ENCODE measurements around the gene IRX4. TPM values are rescaled to one million over a fixed set of nuclear protein-coding genes. Genes with fewer than 3 reads are reported as not detected.
"Not testable (repeated sequence)": the region's sequence is repeated elsewhere in the genome, so short reads cannot be mapped to it uniquely, and the experiment has no call there.

The IRX4 gene
- total RNA-seq, 1 donor from 2014 or later = not detected

DNA sequence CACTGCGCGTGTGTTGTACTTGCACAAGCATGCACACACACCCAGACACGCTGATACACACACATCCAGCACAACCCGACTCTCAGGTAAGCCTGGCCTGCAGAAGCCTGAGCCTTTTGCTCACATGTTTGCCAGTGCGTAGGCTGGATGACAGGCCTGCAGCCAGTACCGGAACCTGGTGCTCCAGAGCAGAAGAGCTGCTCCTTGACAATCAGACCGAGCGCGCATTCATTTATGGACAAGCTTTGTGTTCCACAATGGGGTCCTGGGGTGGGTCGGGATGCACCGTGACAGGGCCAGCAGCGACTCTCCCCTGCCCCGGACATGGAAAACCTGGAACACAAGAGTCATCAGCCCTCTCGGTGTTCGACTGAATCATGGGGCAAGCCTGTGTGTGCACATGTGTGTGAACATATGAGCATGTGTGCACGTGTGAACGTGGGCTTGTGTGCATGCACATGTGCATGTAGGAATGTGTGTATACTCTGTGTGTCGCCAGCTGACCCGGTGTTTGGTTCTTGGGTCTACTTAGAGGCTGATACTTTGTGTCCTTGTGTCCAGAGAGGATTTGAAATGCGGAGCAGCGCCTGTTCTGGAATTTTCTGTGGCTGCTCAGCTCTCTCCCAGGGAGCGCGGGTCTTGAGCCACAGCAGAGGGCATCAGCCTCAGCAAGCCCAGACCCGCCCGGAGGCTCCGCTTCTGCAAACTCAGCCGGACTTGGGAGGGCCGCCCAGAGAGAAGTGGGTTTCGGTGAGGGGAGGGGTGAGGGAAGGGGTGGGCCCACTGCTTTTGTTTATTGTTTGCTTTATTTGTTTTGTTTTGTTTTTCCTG is 32.2 kb downstream of the IRX4 start:
- Mint-ChIP-seq H3K9me3 (no peaks in the 10 kb centered on the region), H3K27me3 (ENCODE audit: low read depth) (peaks cover 37% of the 10 kb centered on the region), H3K36me3 (ENCODE audit: low read depth) (no peaks in the 10 kb centered on the region), H3K4me1 (ENCODE audit: low read depth) (no peaks in the 10 kb centered on the region), H3K27ac (no peak overlapping the region), H3K4me3 (ENCODE audit: low read depth) (no peak overlapping the region)
- intact Hi-C loops (cut with micrococcal nuclease) = no loop called here
- DNase-seq (ENCODE audit: low spot score) = no peak

GRCh38 chr5:1847611-1848010 is 35.1 kb downstream of the IRX4 start:
- no peaks in the 10 kb centered on the region for H3K9me3 Mint-ChIP-seq
- H3K36me3 Mint-ChIP-seq (ENCODE audit: low read depth) = no peaks in the 10 kb centered on the region
- H3K4me1 Mint-ChIP-seq (ENCODE audit: low read depth) = no peaks in the 10 kb centered on the region
- H3K27ac Mint-ChIP-seq = no peak overlapping the region
- intact Hi-C loops (cut with micrococcal nuclease) = no loop called here
- DNase-seq (ENCODE audit: low spot score) = no peak
- peaks cover 29% of the 10 kb centered on the region for H3K27me3 Mint-ChIP-seq (ENCODE audit: low read depth)
- H3K4me3 Mint-ChIP-seq (ENCODE audit: low read depth) = no peak overlapping the region

DNA sequence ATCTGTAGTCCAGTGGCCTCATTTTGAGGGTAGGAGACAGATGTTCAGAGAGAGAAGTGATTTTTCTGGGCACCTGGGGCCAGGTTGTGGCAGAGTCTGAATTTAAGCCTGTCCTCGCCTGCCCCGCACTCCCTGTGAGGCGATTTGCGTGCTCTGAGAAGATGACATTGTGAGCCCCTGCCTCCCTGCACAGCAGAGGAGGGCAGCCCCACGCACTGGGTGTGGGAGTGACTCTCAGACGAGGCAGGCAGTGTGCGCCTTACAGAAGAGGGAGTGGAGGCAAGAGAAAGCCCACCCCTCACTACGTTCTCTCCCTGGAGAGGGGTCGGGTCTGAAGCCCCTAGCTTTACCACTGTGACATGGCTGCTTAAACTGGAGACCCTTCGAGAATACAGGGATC is 35.7 kb downstream of the IRX4 start:
- Mint-ChIP-seq H3K9me3 (no peaks in the 10 kb centered on the region), H3K4me1 (ENCODE audit: low read depth) (no peaks in the 10 kb centered on the region), H3K4me3 (ENCODE audit: low read depth) (no peak overlapping the region), H3K27ac (no peak overlapping the region), H3K27me3 (ENCODE audit: low read depth) (peaks cover 29% of the 10 kb centered on the region), H3K36me3 (ENCODE audit: low read depth) (no peaks in the 10 kb centered on the region)
- DNase-seq (ENCODE audit: low spot score) = no peak
- intact Hi-C loops (cut with micrococcal nuclease) = no loop called here

GRCh38 chr5:1846583-1846982 is 36.1 kb downstream of the IRX4 start:
- no peak for DNase-seq (ENCODE audit: low spot score)
- Mint-ChIP-seq H3K4me3 (ENCODE audit: low read depth) (no peak overlapping the region), H3K36me3 (ENCODE audit: low read depth) (no peaks in the 10 kb centered on the region), H3K9me3 (no peaks in the 10 kb centered on the region), H3K4me1 (ENCODE audit: low read depth) (no peaks in the 10 kb centered on the region), H3K27me3 (ENCODE audit: low read depth) (peaks cover 24% of the 10 kb centered on the region), H3K27ac (no peak overlapping the region)
- intact Hi-C loops (cut with micrococcal nuclease) = no loop called here

DNA sequence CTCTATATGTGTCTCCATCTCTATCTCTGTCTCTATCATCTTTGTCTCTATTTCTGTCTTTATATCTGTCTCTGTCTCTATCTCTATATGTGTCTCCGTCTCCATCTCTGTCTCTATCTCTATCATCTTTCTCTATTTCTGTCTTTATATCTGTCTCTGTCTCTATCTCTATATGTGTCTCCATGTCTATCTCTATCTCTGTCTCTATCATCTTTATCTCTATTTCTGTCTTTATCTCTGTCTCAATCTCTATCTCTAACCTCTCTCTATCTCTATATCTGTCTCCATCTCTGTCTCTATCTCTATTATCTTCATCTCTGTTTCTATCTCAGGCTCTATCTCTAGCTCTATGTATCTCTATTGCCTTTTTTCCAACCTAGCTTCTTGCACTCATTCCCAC is 37.0 kb downstream of the IRX4 start:
- intact Hi-C loops (cut with micrococcal nuclease) = no loop called here
- H3K4me1 Mint-ChIP-seq (ENCODE audit: low read depth) = no peaks in the 10 kb centered on the region

GRCh38 chr5:1844708-1845436 is 37.9 kb downstream of the IRX4 start:
- no peaks in the 10 kb centered on the region for H3K4me1 Mint-ChIP-seq (ENCODE audit: low read depth)
- no peak overlapping the region for H3K4me3 Mint-ChIP-seq (ENCODE audit: low read depth)
- H3K9me3 Mint-ChIP-seq = no peaks in the 10 kb centered on the region
- no peak for DNase-seq (ENCODE audit: low spot score)
- intact Hi-C loops (cut with micrococcal nuclease) = no loop called here
- no peak overlapping the region for H3K27ac Mint-ChIP-seq
- peaks cover 18% of the 10 kb centered on the region for H3K27me3 Mint-ChIP-seq (ENCODE audit: low read depth)
- H3K36me3 Mint-ChIP-seq (ENCODE audit: low read depth) = no peaks in the 10 kb centered on the region

More for the DNA sequence above, 37.0 kb downstream of the IRX4 start:
- no peaks in the 10 kb centered on the region for H3K9me3 Mint-ChIP-seq
- no peak overlapping the region for H3K27ac Mint-ChIP-seq
- H3K4me3 Mint-ChIP-seq (ENCODE audit: low read depth) = no peak overlapping the region
- DNase-seq (ENCODE audit: low spot score) = no peak
- H3K36me3 Mint-ChIP-seq (ENCODE audit: low read depth) = no peaks in the 10 kb centered on the region
- peaks cover 21% of the 10 kb centered on the region for H3K27me3 Mint-ChIP-seq (ENCODE audit: low read depth)

DNA sequence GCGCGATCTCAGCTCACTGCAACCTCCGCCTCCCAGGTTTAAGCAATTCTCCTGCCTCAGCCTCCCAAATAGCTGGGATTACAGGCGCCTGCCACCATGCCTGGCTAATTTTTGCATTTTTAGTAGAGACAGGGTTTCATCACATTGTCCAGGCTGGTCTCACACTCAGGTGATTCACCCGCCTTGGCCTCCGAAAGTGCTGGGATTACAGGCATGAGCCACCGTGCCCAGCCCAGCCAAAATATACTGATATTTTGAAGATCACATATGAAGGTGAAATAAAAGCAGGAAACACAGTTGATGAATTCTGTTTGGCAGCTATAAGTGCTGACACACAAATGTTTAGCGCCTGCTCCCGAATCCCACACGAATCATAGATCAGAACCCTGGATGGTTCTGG is 39.0 kb downstream of the IRX4 start:
- H3K4me1 Mint-ChIP-seq (ENCODE audit: low read depth); DNase-seq (ENCODE audit: low spot score); H3K9me3 Mint-ChIP-seq; H3K27ac Mint-ChIP-seq; H3K36me3 Mint-ChIP-seq (ENCODE audit: low read depth); intact Hi-C loops (cut with micrococcal nuclease); H3K4me3 Mint-ChIP-seq (ENCODE audit: low read depth): not testable (repeated sequence)
- H3K27me3 Mint-ChIP-seq (ENCODE audit: low read depth) = peaks cover 11% of the 10 kb centered on the region

DNA sequence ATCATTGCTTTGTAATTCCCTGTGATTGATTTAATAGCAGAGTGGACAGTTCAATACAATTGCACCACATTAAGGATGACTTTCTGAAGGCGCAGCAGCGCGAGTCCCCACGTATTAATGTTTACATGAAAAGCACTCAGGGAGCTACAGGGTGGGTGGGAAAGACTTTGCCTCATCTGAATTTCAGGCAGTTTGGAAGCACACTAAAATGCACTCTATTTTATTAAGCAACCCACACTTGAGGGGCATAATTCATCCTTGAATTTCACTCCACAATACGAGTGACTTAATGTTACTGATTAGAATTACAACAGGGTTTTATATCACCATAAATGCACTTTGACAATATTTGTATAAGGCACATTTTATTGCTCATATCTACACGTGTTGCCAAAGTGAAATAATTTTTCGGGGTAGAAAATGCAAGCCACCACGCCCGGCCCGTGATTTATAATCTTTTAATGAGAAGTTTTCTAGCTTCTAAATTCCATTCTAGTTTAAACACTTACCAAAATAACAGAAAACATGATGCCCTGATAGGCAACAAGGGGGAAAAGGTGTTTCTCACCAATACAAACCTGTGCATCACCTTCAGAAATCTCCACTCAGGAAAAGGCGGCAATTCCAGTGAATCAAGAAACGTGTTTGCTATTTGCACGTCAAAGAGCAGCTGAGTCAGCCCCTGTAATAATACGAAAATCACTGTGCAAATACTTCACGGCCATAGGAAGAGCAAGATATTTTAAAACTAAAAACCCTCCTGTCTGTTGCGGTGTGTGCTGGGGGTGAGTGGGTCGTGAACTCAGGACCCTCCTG is 40.5 kb downstream of the IRX4 start:
- H3K4me1 Mint-ChIP-seq (ENCODE audit: low read depth) = no peaks in the 10 kb centered on the region
- no peak overlapping the region for H3K4me3 Mint-ChIP-seq (ENCODE audit: low read depth)
- DNase-seq (ENCODE audit: low spot score) = no peak
- H3K36me3 Mint-ChIP-seq (ENCODE audit: low read depth) = no peaks in the 10 kb centered on the region
- no peaks in the 10 kb centered on the region for H3K9me3 Mint-ChIP-seq
- H3K27me3 Mint-ChIP-seq (ENCODE audit: low read depth) = peaks cover 5% of the 10 kb centered on the region
- intact Hi-C loops (cut with micrococcal nuclease) = no loop called here
- H3K27ac Mint-ChIP-seq = no peak overlapping the region

DNA sequence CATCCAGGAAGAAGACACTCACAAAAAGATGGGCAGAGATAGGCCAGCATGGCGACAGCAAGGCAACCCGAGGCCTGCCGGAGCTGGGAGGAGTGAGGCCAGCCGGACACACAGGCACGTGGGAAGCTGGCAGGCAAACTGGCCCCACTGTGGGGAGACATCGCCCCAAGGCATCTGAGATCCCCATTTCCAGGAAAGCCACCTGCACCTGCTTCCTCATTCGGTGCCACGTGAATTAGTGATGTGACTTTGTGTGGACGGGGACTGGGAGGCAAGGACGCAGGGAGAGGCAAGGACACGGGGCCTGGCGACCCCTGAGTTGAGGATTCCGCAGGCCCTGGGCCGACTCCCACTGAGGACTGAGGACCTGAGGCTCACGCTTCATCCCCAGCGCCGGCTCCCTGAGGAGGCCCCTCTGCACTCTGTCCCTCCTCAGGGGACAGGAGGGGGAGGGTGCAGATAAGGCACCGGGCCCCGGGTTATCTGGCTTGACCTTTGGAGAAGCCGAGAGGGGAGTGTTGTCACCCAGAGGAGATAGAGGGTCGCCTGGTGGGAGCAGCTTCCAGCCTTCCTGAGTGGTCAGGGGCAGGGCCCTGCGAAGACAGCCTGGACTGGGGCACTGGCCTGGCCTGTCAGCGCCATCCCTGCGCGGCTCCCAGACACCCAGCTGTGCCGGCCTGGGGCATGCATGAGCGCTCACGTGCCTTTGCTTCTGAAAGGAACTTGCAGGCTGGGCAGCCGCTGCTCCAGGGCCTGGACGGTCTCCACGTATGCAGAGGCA is 41.8 kb downstream of the IRX4 start:
- peaks cover 5% of the 10 kb centered on the region for H3K27me3 Mint-ChIP-seq (ENCODE audit: low read depth)
- no peak overlapping the region for H3K27ac Mint-ChIP-seq
- H3K9me3 Mint-ChIP-seq = no peaks in the 10 kb centered on the region
- no peaks in the 10 kb centered on the region for H3K36me3 Mint-ChIP-seq (ENCODE audit: low read depth)
- DNase-seq (ENCODE audit: low spot score) = no peak
- intact Hi-C loops (cut with micrococcal nuclease) = no loop called here
- H3K4me3 Mint-ChIP-seq (ENCODE audit: low read depth) = no peak overlapping the region
- no peaks in the 10 kb centered on the region for H3K4me1 Mint-ChIP-seq (ENCODE audit: low read depth)

- H3K4me3 Mint-ChIP-seq (ENCODE audit: low read depth) = no peak overlapping the region
- no peaks in the 10 kb centered on the region for H3K36me3 Mint-ChIP-seq (ENCODE audit: low read depth)
- H3K27me3 Mint-ChIP-seq (ENCODE audit: low read depth) = peaks cover 5% of the 10 kb centered on the region
- no peaks in the 10 kb centered on the region for H3K4me1 Mint-ChIP-seq (ENCODE audit: low read depth)
- no peak for DNase-seq (ENCODE audit: low spot score)
- no peaks in the 10 kb centered on the region for H3K9me3 Mint-ChIP-seq
- intact Hi-C loops (cut with micrococcal nuclease) = no loop called here
- no peak overlapping the region for H3K27ac Mint-ChIP-seq
Observed at GRCh38 chr5:1840071-1840547, 42.6 kb downstream of the IRX4 start.

DNA sequence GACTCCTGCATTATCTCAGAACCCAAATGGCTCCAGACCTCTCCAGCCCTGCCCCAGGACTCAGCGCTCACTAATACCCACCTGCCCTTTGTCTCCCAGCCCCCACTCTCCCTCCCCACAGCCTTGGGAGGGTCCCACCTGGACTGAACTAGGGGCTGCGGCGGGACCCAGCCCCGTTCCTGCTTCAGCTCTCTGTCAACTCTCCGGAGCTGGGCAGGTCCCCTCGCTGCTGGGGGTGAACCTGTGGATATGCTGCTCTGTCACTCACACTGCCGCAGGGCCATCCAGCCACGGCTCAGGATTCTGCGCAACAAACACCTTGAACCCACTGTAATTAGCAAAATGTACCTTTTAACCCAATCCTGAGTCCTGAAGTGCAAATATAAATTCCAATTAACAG is 44.7 kb downstream of the IRX4 start:
- intact Hi-C loops (cut with micrococcal nuclease) = no loop called here
- H3K27ac Mint-ChIP-seq = no peak overlapping the region
- no peaks in the 10 kb centered on the region for H3K36me3 Mint-ChIP-seq (ENCODE audit: low read depth)
- no peaks in the 10 kb centered on the region for H3K9me3 Mint-ChIP-seq
- no peak for DNase-seq (ENCODE audit: low spot score)
- no peak overlapping the region for H3K4me3 Mint-ChIP-seq (ENCODE audit: low read depth)
- H3K4me1 Mint-ChIP-seq (ENCODE audit: low read depth) = no peaks in the 10 kb centered on the region
- H3K27me3 Mint-ChIP-seq (ENCODE audit: low read depth) = peaks cover 5% of the 10 kb centered on the region
